GM21529 (cell line): Measurements from ENCODE around the gene TWSG1.
"Not testable (repeated sequence)": the region's sequence is repeated elsewhere in the genome, so short reads cannot be mapped to it uniquely, and the experiment has no call there.

ENCODE experiments used
- ATAC-seq: cut with Tn5 transposase; IDR thresholded peaks from one replicate; pipeline ENCODE4 v1.9.1; 2021; ENCODE audit not compliant: unreplicated experiment

Gene TWSG1

DNA sequence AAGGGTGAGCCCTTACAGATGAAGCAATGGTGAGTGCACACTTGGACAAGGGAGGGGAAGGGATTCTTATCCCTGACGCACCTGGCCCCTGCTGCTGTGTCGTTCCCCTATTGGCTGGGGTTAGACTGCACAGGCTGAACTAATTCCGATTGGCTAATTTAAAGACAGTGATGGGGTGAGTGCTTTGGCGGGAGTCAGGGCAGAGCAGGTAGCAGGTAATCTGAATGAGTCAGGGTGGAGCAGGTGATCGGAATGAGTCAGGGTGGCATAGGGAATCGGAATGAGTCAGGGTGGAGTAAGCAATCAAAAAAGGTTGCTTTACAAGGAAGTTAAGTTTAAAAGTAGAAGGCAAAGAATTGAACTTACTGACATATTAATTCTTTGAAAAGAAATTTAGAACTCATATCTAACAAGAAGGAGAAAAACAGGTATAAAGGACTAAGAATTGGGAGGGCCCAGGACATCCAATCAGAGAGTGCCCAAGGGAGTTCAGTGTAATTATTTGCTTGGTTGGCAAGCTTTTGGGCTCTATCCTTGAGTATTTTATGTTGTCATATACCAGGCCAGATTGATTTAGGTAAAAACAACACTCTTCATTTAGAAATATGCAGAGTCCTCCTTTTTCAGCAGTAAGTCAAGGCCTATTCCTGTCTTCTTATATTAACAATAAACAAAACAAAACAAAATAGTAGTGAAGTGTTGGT lies 88.4 kb downstream of the TWSG1 start:
- ATAC-seq, result no peak

DNA sequence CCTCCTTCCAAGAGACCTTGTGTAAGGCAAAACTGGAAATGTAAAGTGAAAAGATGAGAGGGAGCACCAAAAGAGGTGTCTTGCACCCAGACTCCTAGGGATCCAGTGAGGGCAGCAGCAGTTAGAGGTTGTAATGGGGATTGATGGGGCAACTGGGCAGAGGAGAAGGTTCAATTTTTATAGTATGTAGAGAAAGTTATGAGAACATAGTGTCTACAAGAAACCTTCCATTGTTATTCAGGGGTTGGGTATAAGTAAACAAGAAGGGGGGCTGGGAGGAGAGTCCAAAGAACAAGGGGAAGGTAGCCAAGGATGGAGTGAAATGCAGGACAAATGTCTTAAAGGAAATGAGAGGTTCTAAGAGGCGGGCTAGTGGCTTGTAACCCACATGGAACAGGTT lies 89.1 kb downstream of the TWSG1 start:
- not testable (repeated sequence) for ATAC-seq

DNA sequence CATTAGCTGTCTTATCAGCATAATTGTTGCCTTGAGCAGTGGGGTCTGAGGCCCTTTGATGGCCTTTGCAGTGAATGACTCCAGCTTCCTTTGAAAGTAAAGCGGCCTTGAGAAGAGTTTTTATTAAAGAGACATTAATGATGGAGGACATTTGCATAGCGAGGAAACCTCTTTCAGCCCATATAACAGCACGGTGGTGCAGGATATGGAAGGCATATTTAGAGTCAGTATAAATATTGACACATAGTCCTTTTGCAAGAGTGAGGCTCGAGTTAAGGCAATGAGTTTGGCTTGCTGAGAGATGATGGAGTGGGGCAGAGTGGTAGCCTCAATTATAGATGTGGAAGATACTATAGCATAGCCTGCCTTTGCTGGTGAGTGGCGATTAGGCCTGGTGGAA lies 89.7 kb downstream of the TWSG1 start:
- not testable (repeated sequence) for ATAC-seq

DNA sequence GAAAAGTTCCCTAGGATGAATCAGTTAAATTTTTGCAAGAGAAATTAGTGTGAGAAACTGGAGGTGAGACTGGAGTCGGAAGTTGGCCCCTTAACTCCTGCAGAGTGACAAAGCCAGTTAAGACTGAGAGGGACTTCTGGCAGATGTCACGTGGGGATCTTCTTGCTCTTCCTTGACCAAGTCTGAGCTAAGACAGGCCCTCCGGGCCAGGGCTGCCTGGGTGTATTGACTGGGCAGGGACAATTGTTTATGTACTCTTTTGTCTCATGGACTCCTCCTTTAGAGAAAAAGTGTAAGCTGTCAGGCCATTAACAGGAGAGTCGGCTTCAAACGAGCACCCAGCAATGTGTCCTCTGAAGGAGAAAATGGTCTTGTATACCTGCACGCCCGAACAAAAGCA lies 92.2 kb downstream of the TWSG1 start:
- no peak for ATAC-seq

DNA sequence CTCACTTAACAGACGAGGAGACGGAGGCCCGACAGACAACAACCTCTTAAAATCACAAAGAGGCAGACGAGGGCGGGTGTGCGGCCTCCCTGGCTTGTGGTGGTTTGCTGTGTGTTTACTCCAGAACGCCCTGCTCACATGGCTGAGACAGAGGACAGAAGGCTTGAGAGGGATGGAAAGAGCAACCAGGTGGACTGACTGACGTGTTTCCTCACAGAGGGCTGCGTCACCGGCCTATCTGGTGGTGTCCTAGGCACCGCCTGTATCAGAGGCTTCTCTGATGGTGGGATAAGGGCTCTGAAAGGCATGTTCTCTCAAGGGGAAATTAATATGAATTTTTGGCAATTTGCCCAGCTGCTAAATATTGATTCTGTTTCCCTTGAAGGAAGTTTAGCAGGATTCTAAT lies 93.7 kb downstream of the TWSG1 start:
- ATAC-seq, result no peak

DNA sequence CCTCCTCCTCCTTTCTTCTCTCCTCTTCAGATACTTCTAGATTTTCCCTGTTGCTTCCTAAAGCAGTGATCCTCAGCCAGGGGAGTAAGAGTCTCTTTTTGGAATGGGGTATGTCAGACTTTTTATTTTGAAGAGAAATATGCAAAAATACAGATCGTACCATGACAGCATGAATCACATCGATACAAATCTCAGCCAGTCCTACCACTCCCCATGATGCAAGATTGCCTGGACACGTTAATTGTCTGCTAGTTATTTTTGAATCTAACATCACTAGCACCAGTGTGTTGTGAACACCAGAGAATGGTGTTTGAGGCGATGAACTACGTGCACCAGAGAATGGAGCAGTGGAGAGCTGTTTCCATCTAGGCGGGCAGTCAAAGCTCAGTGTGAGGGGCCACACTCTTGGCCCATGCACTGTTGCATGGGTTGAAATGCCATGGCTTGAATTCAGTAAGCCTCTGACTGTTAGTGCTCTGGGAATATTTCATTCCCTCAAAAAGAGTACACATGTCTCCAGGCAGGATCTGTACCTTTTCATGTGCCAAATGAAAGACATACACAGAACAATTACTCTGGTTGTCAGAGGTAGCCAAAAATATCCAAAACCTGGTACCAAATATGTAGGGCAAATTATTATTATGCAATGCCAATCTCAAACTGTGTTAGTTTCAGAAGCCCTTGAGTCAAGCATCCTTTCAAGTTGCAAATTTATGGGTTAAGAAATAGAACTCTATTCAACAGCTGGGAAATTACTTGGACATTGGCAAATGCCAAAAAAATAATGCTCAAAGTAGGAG lies 94.5 kb downstream of the TWSG1 start:
- ATAC-seq, result no peak

DNA sequence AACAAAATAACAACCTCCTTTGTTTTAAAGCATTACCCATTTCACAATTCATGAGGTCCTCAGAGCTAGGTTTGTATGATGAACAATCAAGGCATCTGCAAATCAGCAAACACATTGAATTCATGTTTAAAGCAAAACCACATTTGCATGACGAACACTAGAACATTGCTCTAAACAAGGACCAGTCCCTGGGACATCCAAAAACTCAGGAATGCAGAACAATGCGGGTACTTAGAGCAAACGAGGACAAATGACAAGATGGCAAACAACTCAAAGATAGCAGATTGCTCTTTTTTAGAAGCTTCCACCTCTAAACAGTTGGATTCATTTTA lies 95.1 kb downstream of the TWSG1 start:
- ATAC-seq, result no peak

DNA sequence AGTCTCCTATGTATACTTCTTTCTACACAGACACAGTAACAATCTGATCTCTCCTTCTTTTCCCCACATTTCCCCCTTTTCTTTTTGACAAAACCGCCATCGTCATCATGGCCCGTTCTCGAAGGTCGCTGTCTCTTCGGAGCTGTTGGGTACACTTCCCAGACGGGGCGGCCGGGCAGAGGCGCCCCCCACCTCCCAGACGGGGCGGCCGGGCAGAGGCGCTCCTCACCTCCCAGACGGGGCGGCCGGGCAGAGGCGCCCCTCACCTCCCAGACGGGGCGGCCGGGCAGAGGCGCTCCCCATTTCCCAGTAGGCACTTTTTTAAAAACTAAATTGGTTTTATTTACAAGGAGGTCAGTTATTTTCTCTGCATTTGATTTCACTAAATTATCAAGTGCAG lies 95.7 kb downstream of the TWSG1 start:
- ATAC-seq, result not testable (repeated sequence)

DNA sequence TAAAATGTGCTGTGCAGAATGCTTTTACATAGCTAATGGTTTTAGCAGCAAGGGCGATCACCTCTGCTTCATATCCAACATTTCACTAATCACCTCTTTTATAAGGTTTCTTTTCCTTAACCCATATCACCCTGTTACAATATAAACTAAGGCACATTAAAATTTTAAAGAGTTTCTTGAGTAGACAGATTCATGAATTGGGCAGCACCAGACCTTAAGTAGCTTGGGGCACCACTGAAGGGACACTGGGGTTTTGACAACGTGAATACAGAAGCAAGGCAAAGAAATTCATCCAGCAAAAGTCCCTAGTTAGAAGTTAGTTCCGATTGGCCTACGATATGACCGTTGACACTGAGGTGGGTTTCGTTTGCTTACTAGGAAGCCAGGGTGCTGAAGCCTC lies 96.7 kb downstream of the TWSG1 start:
- ATAC-seq, result no peak

DNA sequence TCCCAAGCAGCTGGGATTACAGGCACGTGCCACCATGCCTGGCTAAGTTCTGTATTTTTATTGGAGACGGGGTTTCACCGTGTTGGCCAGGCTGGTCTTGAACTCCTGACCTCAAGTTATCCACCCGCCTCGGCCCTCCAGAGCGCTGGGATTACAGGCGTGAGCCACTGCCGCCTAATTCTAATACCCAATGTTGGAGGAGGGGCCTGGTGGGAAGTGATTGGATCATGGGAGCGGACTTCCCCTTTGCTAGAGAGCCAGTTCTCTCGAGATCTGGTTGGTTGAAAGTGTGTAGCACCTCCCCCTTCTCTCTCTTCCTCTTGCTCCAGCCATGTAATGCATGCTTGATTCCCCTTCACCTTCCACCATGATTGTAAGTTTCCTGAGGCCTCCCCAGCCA lies 98.5 kb downstream of the TWSG1 start:
- ATAC-seq, result not testable (repeated sequence)

DNA sequence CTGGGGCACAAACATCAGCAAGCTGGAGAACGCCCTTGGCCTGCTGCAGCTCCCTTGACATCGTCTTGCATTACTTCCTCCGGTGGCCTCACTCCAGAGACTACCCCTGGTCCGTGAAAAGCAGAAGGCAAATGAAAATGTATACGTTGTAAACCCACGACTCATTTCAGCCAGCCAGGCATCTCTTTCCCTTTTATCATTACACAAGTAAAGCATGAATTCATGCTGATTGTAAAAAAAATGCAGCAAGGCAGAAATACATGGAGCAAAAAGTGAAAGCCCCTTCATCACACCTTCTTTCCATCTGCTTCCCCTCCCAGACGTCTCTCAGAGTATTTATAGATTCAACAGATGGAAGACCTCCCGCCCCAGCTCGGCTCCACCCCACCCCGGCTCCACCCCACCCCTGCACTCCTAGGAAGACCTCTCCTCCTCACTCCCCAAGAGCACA lies 99.1 kb downstream of the TWSG1 start:
- no peak for ATAC-seq

DNA sequence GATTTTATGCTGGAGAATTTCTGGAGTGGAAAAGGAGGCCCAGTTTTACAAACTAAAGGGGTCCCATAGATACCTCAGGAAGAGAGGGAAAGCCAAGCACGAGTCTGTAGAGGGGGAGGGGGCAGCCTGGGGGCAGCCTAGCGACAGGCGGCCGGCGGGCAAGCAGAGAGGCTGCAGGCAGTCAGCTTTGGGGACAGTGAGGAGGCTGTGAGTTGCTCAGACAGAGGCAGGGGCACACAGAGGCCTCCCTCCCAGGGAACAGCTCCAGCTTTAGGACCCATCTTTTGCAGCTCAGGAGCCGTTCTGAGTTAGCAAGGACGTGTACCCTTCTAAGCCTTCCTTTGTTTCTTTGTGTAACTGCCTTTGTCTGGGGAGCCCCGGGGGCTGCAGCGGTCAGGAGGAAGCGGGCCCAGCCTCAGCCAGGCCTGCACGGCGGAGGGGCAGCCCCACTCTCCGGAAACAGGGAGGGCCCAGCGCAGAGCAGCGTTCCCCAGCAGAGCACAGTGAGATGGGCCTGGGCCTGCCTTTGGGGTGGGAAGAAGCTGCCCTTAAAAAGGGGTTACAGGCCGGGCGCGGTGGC lies 99.6 kb downstream of the TWSG1 start:
- no peak for ATAC-seq

DNA sequence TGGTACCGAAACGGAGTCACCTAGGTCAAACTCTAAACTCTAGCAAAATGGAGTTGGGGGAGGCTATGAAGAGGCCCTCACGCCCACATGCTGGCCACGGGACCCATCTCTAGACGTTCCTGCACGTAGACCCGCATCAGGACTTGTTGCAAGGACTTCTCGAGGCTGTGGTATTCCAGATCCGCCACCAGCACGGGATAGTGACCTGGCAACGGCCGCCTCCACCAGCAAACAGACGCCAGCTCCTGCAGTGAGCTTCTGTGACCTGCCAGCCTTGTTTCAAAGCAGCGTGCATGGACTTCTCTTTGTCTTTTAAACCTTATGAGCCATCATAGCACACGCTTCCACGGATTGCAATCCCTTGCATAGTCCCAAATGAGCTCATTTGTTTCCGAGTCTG lies 100.5 kb downstream of the TWSG1 start:
- ATAC-seq, result no peak

DNA sequence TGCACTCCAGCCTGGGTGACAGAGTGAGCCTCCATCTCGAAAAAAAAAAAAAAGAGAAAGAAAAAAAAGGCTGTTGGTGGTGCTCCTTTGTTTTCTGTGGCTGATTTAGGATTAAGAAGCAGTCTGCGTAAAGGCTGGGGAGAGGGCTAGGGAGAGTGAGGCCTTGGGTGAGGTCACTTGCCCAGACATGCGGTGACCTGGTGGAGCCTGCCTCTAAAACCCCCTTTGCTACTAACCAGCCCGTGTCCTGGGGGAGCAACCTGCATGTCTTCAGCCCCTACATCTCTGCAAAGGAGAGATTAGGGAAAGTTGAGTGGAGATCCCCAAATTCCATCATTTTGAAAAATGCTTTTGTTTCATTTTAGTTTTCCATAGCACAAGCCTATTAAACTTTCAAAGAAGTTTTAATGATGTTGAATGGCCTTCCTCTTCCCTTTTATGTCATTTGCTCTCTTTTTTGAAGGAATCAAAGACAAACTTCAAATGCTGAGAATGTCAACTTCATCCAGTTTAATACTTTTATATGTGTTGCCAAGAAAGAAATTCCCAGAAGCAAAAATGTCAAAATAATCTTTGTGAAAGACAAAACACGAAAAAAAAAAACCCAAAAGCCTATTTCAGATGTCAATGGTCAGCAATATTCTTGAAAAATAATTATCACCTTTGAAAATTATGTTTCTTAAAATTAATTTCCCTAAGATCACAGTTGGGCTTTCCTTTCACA lies 101.8 kb downstream of the TWSG1 start:
- ATAC-seq, result no peak

DNA sequence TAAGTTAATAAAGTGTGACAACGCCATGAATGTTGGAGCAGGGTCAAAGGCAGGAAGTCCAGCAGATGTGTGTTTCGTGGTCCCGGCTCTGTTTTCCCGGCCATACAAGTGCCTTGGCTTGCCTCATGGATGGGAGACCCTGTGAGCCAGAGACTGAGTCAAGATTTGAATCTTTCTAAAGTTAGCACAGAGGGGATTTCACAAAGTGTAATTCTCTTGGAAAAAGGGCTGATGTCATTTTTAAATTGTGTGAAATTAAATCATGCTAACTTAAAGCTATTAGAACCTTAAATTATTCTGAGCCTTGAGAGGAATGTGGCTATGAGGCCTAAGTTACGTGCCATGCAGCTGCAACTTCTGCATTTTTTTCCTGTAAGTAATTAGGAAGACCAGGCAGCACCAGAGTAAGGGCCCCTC lies 102.5 kb downstream of the TWSG1 start:
- ATAC-seq, result no peak

DNA sequence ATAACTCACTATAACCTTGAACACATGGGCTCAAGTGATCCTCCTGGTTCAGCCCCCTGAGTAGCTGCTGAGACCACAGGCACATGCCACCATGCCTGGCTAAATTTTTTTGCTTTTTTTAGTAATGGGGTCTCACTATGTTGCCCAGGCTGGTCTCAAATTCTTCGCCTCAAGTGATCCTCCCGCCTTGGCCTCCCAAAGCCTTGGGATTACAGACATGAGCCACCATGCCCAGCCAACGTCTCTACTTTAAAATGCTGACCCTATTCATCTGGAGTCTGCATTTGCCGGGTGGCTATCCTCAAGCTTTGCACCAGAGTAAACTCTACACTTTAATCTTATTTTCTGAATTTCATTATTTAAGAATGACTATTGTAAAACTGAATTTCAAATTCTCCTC lies 103.1 kb downstream of the TWSG1 start:
- no peak for ATAC-seq

DNA sequence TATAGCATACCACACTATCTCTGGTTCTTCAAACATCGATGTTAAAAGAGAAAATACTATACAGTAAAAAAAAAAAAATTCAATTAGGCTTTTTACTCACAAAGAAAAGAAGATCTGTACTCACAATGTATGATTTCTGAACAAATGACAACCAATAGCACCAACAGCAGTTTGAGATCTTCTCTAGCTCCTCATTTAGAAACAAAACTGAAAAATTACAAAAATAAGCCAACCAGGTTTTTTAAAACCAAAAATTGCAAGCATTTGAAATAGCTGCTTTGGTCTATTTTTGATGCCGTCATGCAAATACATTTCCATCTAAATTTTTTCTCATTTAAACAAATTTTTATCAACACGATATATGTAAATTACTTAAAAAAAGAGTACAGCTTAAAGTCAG lies 106.5 kb downstream of the TWSG1 start:
- ATAC-seq, result no peak

DNA sequence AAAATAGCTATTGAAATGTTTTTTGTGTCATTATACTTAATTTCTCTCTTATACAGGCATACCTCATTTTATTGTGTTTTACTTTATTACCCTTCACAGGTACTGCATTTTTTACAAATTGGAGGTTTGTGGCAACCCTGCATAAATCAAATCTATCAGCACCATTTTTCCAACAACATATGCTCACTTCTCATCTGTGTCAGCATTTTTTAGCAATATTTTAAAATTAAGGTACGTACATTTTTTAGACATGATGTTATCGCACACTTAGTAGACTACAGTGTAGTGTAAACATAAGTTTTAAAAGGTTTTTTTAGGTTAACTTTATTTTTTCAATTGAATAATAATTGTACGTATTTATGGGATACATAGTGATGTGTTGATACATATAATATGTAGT lies 110.0 kb downstream of the TWSG1 start:
- no peak for ATAC-seq

DNA sequence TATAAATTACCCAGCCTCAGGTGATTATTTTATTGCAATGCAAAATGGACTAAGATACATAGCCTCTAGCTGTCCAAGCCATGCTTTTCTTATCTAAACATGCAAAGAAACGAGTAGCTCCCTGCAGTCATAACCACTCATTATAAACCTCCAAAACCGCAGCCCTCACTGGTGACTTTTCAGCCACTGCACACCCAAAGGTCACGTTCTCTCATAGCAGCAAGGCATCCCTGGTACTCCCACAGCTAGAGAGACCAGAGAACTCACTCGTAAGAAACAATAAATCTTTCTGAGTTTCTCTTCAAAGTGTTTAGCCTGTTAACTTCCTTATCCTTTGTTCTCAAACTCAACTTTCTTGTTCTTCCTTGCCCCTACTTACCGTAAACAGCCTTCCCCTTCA lies 112.3 kb downstream of the TWSG1 start:
- ATAC-seq, result no peak

DNA sequence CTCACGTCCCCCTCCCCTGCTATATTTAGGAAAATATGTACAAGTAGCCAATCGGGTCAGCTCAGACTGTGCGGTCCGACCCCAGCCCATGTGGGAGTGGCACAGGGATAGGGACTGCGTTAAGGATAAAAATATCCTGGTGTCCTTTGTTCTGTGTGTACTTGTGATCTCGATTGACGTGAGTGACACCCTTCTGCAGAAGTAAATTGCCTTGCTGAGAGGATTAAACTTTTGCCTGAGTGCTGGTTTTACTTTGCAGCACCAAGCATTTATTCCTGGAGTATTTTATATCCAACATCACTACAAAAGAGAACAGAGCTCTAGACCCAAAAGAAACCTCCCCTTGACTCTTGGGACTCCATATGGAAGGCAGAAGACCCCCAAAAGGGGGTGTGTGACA lies 112.8 kb downstream of the TWSG1 start:
- no peak for ATAC-seq

DNA sequence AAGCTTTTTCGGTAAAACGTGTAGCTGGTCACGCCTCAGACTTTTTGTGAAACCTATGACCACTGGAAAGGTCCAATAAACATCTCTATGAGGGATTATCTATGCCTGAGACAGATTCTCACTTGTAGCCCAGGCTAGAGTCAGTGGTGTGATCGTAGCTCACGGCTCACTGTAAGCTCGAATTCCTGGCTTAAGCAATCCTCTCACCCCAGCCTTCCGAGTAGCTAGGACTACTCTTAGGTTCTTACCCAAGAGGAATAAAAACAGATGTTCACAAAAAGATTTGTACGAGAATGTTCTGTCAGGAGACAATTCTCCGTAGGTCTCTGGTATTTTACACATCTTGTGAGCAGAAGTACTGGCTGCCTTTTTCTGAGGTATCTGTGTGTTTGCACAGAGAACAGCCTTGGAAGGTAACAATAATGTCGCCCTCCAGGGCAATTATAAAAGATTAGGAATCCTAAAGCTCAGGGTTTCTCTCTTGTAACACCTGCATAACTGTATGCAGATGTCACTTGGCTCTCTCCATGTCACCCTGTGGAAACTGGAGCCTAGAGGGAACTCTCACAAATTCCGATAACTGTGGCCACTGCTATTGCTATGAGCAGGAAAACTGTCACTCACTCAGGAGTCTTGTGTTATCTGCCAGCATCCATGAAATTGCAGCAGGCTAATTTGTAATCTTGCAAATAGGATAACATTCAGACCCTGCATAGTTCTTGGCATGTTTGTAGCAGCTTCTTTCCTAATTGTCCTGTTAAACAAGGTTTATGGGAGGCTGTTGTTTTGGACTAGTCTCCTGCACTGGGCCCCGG lies 115.2 kb downstream of the TWSG1 start:
- ATAC-seq, result no peak
